Kidney epithelial cell (primary cell): Measurements from ENCODE around the gene AXL. TPM values are rescaled to one million over a fixed set of nuclear protein-coding genes. Genes with fewer than 3 reads are reported as not detected.

Source experiments
- DNase-seq: peaks from one replicate; pipeline ENCODE4 v3.0.0-alpha.2; 2010; ENCODE audit warnings: low read depth
- H3K27me3 ChIP-seq: 2 replicates; pipeline ENCODE4 v1.6.0; 2011; ENCODE audit warnings: low read length; ENCODE audit not compliant: control insufficient read depth, insufficient read depth
- H3K36me3 ChIP-seq: 2 replicates; pipeline ENCODE4 v1.5.1; 2011; ENCODE audit warnings: low read length; ENCODE audit not compliant: control insufficient read depth, insufficient read depth
- H3K4me3 ChIP-seq: 2 replicates; pipeline ENCODE4 v1.5.1; 2011; ENCODE audit warnings: low read depth, mild to moderate bottlenecking, control low read depth, low read length
- total RNA-seq: library from RNA; depleted of rRNA; stranded (reverse); fragments of >200 nt; gene quantifications from 2 replicates; pipeline ENCODE4 v1.2.3, GENCODE V29; 2015
- TF ChIP-seq, protein P1 (sequence below): IDR thresholded peaks from 2 replicates; pipeline ENCODE4 v1.5.1; 2011; ENCODE audit warnings: mild to moderate bottlenecking, moderate library complexity, low read length, control low read depth, inconsistent platforms; ENCODE audit not compliant: insufficient read depth, poor library complexity, severe bottlenecking

AXL gene
- total RNA-seq, 1 donor from 2014 or later: 128 TPM

DNA sequence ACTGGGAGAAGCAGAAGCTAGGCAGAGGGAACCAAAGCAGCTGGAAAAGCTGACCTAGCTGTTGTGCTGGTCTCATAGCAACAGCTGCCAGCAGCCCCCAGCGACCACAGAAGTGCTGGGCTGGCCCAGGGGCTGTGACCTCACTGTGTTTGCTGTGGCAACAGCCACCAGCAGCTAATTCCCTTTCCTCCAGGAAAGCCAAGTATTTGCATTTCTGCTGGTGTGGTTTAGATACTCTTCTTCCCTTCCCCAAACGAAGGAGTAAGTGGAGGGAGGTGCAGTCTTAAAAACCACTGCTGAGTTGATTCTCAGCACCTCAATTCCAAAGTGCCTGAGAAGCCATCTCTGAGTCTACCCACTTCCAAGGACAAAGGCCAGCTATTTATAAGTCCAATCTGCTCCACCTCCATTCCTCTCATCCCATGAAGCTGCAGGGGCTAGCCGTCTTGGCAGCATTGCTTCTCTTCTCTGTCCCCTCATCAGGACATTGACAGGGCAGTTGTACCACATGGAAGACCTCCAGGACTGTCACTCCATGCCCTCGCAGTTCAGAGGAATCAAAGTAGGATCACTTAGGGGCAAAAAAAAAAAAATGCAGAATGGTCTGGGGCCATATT is 79.4 kb downstream of the AXL start:
- peaks cover 12% of the 10 kb centered on the region for H3K36me3 ChIP-seq
- no peaks in the 10 kb centered on the region for H3K27me3 ChIP-seq
- TF ChIP-seq, protein P1, sequence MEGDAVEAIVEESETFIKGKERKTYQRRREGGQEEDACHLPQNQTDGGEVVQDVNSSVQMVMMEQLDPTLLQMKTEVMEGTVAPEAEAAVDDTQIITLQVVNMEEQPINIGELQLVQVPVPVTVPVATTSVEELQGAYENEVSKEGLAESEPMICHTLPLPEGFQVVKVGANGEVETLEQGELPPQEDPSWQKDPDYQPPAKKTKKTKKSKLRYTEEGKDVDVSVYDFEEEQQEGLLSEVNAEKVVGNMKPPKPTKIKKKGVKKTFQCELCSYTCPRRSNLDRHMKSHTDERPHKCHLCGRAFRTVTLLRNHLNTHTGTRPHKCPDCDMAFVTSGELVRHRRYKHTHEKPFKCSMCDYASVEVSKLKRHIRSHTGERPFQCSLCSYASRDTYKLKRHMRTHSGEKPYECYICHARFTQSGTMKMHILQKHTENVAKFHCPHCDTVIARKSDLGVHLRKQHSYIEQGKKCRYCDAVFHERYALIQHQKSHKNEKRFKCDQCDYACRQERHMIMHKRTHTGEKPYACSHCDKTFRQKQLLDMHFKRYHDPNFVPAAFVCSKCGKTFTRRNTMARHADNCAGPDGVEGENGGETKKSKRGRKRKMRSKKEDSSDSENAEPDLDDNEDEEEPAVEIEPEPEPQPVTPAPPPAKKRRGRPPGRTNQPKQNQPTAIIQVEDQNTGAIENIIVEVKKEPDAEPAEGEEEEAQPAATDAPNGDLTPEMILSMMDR: no peak
- H3K4me3 ChIP-seq: no peak overlapping the region
- DNase-seq: no peak

- Histone ChIP-seq H3K27me3 (no peaks in the 10 kb centered on the region), H3K36me3 (peaks cover 10% of the 10 kb centered on the region), H3K4me3 (no peak overlapping the region)
- TF ChIP-seq, protein P1: no peak
- DNase-seq: no peak
These were observed 80.2 kb downstream of the AXL start for GRCh38 chr19:41299046-41299754.

DNA sequence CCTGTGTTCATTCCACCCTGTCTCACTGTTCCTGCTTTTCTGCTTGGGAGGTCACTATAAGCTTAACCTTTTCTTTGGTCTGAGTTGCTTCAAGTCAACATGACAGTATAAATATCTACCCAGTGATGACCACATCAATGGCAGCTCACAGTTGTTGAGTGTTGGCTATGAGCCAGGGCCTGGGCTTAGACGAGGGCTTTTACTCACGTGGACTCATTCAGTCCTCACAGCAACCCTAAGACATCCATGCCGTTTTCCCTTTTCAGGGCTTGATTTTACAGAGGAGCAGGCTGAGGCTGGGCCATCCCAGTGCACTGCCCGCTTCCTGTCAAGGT is 80.7 kb downstream of the AXL start:
- Histone ChIP-seq H3K4me3 (no peak overlapping the region), H3K27me3 (no peaks in the 10 kb centered on the region), H3K36me3 (peaks cover 9% of the 10 kb centered on the region)
- TF ChIP-seq, protein P1: no peak
- no peak for DNase-seq

DNA sequence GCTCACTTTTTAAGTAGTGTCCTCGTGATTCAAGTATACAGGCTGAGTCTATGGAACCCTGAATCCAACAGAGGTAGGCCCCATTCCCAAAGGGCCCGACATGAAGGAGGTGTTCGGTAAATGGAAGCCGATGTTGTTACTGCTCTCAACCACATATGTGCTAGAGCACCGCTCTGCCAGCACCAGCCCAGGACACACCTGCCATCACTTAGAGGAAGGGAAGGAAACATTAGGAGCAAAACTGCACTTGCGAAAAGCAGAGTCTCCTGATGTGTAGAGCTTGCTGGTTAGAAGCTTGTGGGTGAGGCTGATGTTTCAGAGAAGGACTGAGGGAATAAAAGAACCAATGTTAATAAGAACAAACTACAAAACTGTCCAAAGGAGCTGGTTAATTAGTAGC is 81.5 kb downstream of the AXL start:
- H3K36me3 ChIP-seq: peaks cover 6% of the 10 kb centered on the region
- TF ChIP-seq, protein P1: no peak
- no peak for DNase-seq
- no peak overlapping the region for H3K4me3 ChIP-seq
- no peaks in the 10 kb centered on the region for H3K27me3 ChIP-seq

DNA sequence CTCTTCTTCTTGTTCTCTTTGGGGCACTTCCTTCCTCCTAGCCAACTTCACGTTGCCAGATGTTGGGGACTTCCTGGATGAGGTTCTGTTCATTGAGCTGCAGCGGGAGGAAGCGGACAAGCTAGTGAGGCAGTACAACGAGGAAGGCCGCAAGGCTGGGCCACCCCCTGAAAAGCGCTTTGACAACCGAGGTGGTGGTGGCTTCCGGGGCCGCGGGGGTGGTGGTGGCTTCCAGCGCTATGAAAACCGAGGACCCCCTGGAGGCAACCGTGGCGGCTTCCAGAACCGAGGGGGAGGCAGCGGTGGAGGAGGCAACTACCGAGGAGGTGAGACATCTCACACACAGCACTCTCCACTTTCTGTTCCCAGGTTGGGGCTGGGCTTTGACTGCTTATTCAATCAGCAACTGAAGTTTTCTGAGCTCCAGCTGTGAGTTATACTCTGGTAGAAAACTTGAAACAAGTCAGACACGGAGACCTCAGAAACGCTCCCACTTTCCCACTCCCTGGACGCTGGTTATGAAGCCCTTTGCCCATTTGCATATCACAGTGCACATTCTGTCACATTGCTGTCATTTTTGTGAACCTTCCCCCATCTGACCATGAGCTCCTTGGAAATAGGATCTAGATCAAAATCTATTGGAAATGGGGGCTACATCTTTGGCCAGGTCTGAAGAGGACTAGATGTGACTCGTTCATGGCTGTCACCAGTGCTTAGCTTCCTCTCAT is 83.8 kb downstream of the AXL start:
- no peaks in the 10 kb centered on the region for H3K27me3 ChIP-seq
- no peak for DNase-seq
- TF ChIP-seq, protein P1: no peak
- H3K36me3 ChIP-seq: peaks cover 5% of the 10 kb centered on the region
- H3K4me3 ChIP-seq: no peak overlapping the region
